GM19463 (cell line): Measurements from ENCODE around the gene PSMD14.

Experiments
- ATAC-seq: cut with Tn5 transposase; IDR thresholded peaks from one replicate; pipeline ENCODE4 v1.9.1; 2021; ENCODE audit warnings: mild to moderate bottlenecking, moderate library complexity; ENCODE audit not compliant: unreplicated experiment

Gene PSMD14

GRCh38 chr2:161379740-161380139 is 71.5 kb downstream of the PSMD14 start:
- no peak for ATAC-seq

GRCh38 chr2:161381546-161381945 is 73.3 kb downstream of the PSMD14 start:
- ATAC-seq, result no peak

GRCh38 chr2:161382747-161383146 is 74.5 kb downstream of the PSMD14 start:
- no peak for ATAC-seq

DNA sequence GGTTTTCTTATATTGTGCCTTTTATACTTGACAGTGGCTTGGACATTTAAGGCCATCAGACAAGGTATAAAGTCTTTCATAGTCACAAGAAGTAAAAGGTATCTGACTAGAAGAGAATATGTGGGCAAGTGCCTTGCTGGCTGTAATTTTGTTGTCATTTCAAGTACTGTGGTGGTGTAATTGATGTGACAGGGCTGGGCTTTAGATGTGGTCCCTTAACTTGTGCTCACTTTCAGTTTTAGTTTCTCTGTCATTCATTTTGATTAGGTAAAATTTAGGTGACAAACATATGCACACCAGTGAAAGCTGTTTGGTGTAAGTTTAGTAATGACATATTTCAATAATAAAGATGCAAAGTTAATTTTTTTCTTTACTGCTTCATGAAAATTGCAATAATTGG is 76.6 kb downstream of the PSMD14 start:
- peak; percentile 78 for ATAC-seq

DNA sequence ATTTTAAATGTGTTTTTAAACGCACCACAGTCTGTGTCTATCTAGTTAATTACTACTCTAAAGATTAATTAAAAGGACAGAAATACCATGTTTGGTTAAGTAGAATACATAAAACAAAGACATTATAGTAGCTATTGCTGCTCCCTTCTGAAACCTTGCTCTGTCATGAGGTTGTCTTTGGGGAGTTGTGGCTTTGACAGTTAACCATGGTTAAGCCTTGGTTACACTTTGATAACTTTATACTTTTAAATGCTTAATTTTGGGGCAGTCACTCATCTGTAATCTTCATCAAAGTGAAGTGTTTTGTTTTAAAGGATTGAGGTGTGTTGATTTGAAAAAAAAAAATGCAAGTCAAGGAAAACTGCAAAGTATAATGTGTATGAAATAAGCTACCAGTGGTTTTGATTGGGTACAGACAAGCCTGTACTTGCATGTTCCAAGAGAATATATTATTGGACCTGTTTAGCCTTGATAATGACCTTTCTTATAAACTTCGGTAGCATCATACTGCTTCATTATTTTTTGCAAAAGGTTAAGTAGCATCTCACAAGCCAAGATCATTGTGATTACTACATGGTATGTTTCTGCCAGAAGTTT is 78.1 kb downstream of the PSMD14 start:
- peak; percentile 67 for ATAC-seq

DNA sequence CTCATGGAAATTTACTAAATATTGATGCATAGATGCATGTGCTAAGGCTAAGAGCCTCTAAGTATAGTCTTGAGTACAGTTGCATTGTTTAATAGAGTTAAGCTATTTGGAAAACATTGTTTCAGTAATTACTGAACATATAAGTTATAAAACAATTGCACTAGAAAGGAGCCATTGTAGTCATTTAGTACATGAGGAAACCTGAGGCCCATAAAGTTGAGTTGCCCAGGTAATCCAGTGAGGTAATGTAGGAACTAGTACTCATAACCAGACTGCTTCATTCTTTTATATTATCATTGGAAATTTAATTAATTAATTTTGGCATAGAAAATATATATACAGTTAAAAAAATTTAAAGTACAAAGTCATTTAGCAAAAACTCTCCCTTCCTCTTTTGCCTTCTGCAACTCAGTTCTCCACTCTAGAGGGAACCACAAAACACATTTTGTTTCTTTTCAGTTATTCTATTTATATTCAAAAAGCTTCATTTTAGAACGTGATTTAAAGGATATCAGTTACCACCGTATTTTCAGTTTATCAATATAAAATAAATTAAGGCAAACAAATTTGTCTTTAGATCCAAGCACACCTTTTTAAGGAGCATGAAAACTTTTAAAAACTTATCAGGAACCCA is 80.0 kb downstream of the PSMD14 start:
- ATAC-seq, result no peak

DNA sequence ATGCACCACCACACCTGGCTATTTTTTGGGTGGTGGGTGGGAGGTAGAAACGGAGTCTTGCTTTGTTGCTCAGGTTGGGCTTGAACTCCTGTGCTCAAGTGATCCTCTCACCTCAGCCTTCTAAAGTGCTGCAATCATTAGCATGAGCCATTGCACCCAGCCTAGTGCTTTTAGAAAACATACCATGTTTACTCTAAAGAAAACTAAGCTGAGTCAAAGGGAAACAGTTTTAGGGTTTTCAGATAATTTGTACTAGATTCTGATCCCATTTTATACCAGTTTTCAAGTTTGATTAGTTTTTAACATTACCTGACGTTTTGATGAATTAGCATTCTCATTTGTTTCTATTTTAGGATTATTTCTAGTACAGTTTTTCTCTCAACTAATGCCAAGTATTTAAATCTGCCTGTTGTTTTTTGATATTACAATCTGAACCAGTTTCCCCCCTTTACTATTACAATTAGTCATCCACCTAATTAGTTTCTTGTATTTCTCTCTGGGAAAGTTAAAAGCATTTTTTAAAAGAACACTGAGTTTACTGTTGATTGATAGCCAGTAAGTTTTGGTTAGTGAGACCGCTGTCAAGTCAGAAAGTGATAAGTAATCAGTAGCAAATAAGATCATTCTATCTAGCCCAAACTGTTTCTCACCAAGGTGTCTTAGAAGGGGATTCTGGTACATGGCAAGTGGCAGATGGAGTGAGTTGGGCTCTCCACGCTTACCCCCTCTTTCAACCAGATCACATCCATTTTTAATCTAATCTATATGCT is 83.7 kb downstream of the PSMD14 start:
- peak; percentile 43 for ATAC-seq

GRCh38 chr2:161400076-161400475 is 91.9 kb downstream of the PSMD14 start:
- ATAC-seq, result no peak

DNA sequence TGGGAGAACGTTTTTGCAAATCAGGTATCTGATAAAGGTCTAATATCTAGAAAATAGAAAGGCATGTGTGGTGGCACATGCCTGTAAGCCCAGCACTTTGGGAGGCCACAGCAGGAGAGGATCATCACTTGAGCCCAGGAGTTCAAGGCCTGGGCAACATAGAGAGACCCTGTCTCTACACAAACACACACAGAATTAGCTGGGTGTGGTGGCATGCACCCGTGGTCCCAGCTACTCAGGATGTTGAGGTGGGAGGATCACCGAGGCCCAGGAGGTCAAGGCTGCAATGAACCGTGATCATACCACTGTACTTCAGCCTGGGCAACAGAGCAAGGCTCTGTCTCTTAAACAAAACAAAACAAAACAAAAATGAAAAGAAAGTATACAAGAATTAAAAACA is 94.1 kb downstream of the PSMD14 start:
- no peak for ATAC-seq

DNA sequence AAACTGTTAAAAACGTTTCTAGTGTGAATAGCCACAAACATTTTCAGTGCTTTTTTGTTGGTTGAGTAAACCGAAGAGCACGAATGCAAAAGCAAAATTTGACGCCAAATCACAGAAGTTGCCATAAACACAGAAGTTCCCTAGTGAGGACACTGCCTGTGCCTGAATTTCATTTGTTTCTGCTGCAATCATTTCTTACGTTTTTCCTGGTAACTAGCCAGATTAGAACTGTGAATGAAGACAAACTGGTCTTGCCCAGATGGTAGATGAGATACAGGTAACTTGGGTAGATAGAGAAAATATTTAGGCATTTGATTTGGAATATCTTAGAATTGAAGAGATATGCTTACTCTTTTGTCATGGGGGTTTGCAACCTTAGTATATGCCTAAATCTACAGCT is 98.1 kb downstream of the PSMD14 start:
- no peak for ATAC-seq

- no peak for ATAC-seq
Observed at GRCh38 chr2:161407597-161407996, 99.4 kb downstream of the PSMD14 start.

DNA sequence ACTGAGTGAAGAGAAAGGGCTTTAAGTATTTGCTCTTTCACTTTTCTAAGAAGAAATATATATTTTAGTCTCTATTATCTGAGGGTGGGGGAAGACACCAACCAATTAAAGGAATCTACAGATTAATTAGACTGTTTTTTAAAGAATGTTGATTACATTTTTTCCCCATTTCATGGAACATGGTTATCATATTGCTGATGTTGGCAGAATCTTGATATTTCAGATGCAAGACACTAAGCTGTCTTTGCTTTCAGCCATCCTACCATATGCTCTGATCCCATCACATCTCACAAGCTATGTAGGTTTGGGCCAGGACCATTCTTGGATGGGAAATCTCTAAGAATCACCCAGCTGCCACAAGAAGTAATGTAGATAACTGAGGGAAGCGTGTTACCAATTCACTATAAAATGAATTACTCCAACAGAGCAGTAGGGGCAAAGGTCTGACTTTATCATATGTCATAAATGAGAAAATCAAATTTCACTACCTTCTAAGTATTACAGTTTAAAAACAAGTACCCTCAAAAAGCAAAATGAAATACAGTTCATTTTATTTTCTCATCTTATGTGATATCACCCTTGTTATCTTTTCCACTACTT is 101.2 kb downstream of the PSMD14 start:
- ATAC-seq, result no peak

- no peak for ATAC-seq
Observed at GRCh38 chr2:161412346-161412745, 104.1 kb downstream of the PSMD14 start.

- peak; percentile 49 for ATAC-seq
Observed at GRCh38 chr2:161414042-161415033, 106.1 kb downstream of the PSMD14 start.

DNA sequence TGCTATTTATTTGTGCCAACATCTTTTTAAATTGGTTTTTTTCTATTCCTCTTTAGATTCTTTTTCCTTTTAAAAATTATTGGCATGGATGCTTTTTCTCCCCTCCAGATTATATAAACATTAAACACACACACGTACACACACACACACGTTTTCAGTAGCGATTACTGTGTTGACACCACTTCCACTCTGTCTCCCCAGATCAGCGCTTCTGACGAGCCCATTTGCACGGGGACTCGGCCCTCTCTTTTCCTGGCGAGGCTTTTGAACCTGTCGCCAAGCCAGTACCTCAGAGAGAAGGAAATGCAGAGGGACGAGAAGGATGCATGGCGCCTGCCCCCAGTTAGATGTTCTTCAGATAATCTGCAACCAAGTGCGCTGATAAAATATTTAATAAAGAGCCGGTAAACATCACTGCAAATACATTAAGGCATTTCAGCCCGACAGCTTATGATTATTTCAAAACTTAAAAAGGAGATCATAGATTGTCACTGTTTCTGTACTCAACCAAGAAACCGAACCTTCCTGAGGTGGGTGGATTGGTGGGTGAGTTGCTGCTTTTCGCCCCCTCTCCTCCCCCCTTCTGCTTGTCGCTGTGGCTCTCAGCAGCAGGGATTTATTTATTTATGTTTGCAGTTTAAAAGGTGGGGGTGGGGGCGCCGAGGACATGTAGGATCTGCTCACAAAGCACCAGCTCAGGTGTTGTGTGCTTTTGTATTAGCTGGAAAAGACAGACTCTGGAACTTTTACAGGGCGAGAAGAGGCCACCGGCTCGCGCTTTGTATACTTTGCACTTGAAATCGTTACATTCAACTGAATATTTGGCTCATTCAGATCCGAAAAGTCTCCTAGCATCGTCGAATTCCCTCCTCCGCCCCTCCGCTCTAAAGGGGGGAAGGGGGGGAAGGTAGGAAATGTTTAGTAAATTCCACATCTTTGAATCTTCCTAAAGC is 107.1 kb downstream of the PSMD14 start:
- peak; percentile 31 for ATAC-seq

DNA sequence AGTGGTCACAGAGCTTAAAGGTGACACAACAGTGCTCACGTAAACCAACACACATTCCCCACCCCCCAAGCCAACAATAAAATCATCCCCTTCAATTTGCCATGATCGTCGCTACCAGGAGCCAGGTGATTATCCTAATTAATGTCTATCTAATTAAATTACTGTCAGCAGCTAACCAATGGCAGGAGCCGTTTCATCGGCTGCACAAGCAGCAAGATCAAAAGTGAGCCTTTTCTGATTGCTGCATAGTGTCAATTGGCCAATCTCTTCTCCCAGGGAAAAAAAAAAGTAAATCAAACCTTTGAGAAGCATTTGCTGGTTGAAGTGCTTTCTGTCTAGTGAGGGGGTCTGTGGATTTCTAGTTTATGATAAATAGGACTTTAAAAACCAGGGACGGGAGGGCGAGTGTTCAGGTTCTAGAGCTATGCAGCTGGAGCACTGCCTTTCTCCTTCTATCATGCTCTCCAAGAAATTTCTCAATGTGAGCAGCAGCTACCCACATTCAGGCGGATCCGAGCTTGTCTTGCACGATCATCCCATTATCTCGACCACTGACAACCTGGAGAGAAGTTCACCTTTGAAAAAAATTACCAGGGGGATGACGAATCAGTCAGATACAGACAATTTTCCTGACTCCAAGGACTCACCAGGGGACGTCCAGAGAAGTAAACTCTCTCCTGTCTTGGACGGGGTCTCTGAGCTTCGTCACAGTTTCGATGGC is 107.9 kb downstream of the PSMD14 start, which contains the start of gene TBR1:
Gene TBR1, plus strand, starts transcription at position 311 of the 721 bp plus-strand sequence. Its CDS starts 114 bp downstream, at position 425.
- no peak for ATAC-seq

GRCh38 chr2:161416708-161417437 is 108.6 kb downstream of the PSMD14 start:
- ATAC-seq, result no peak
